ENCODE results near the gene ADAM10.
A peak's percentile ranks its signal among the peaks of the same experiment; 100 is the strongest.
"Not testable (repeated sequence)": the region's sequence is repeated elsewhere in the genome, so short reads cannot be mapped to it uniquely, and the experiment has no call there.

The ADAM10 gene

GRCh38 chr15:58669108-58669507, 80.4 kb downstream of the ADAM10 start:
- no peak for DNase-seq

GRCh38 chr15:58666957-58667356, 82.5 kb downstream of the ADAM10 start:
- no peak for DNase-seq

DNA sequence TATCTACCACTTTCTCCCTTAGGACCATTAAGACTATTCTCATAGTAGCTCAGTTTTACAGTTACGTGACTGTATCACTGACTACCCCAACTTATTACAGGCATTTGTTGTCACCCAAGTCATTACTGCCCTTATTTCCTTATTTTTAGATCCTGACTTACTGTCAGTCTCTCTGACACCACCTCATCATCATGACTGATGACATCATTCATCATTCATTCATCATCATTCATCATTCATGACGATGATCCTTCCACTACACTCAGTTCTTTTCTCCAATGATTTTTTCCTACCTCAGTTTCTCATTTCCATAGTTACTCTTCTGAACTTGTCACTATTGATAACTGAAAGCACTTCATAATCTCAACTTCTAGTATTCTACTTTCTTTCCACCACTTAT, 83.8 kb downstream of the ADAM10 start:
- DNase-seq = no peak

DNA sequence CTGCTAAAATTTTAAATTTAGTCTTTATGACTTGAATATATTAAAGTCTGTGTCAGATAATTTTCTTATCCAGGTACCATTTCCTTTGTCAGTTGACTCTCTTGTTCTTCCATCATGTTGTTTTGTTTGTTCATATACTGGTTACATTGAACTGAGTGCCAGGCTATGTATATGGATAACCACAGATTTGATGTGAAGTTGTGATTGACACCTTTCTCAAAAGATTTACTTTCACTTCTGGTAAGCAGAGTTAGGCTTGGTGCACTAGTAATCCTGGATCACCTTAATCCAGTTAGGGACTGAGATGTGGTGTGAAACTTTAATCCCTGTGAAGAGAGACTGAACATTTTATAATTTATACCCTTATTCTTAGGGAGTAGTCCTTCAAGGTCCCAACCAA, 99.4 kb downstream of the ADAM10 start:
- peak; percentile 89 for DNase-seq

- no peak for DNase-seq
Observed at GRCh38 chr15:58649175-58649574, 100.3 kb downstream of the ADAM10 start.

DNA sequence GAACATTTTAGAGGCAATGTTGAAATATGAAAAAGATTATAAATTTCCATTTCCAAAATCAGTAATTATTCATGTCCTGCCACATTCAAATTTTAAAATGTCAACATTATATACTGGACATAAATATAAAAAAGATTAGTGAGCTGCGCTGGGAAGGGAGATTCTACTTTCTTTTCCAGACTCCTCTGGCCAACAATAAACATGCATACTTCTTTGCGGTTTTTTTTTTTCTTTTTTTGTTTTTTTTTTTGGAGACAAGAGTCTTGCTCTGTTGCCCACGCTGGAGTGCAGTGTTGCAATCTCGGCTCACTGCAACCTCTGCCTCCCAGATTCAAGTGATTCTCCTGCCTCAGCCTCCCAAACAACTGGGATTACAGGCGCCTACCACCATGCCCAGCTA, 105.5 kb downstream of the ADAM10 start:
- no peak for DNase-seq

GRCh38 chr15:58641660-58642059, 107.8 kb downstream of the ADAM10 start:
- DNase-seq = no peak

GRCh38 chr15:58639992-58640391, 109.5 kb downstream of the ADAM10 start:
- DNase-seq = no peak

DNA sequence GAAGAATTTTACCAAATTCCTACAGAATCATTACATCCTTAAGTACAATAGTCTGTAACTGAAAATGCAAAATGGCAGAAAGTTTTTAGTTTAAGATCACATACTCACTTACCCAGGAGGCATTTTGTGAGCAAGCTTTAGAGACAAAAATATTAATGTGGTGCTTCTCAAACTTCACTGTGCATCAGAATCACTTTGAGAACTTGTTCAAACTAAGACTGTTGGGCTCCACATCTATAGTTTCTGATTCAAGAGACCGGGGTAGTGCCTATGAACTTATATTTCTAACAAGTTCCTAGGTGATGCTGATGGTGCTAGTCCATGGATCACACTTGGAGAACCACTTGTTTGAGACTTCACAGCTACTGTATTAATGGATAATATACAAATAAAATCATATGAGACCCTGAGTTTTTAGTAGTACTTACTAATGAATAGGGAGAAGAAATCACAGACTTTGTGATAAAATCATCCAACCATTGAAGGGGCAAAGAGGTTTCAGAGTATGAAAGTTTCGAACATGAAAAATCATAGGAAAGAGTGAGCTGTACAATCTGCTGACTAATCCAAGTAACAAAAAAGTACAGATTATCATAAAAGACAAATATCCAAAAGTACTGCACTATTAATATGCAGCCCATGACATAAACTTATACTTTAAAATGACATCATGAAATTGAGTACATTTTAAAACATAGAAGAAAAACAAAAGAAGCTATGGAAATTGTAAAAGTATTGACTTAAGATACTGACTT, 110.3 kb downstream of the ADAM10 start:
- DNase-seq = no peak

DNA sequence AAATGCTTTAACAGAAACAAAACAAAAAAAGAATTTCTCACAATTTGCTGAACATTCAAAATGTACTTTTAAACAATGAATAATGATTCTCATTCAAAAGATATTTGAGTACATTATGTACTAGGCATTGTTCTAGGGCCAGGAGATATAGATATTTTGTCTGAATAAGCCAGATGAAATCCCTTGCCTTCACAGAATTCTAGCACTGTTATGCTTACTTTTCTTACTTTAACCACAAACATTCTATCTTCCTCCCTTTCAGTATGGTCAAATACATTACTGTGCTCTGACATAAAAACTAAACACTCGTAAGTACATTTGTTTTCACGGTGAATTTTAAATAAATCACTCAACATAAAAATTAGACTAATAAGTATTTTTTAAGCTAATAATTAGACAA, 116.7 kb downstream of the ADAM10 start:
- no peak for DNase-seq

DNA sequence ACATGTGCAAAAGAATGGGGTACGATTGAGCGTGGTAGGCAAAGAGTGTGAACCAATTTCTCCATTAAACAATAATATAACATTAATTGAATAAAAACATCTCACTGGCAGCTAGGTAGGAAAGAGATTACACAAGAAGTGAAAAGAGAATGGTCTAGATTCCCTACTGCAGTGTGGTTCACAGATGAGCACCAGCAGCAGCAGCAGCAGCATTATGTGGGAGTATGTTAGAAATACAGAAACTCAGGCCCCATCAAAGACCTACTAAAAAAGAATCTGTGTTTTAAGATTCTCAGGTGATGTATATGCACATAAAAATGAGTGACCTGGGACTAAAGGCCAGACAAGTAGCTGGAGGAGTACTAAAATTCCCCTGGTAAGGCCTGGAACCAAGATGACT, 118.2 kb downstream of the ADAM10 start:
- no peak for DNase-seq

DNA sequence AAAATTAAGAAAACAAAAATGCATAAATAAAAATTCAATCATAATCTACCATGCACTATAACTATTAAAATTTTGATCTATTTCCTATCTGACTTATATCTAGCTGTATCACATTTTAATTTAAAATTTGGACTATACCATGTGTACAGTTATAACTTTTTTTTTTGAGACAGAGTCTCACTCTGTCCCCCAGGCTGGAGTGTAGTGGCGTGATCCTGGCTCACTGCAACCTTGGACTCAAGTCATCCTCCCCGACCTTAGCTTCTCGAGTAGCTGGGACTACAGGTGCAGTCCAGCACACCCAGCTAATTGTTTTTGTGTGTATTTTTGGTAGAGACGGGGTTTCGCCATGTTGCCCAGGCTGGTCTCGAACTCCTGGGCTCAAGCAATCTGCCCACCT, 119.9 kb downstream of the ADAM10 start:
- DNase-seq = no peak

GRCh38 chr15:58628206-58628947, 121.1 kb downstream of the ADAM10 start:
- no peak for DNase-seq

DNA sequence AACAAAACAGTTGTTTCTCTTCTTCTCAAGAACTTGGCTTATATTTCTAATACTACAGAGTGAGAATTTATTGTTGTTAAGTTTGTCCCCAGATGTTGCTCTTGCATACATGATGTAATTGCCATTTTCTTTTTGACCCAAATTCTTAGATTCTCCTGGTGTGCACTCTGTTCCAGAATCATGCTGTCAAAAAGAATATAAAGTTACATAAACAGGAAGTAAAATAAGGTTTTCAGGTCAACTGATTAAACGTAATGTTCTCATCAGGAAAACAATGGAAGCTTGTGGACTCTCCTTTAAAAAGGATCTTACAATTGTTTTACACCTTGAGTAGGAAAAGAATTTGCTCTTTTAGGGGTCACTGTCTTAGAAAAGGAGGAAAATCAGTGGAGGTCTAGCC, 121.8 kb downstream of the ADAM10 start:
- DNase-seq = no peak

DNA sequence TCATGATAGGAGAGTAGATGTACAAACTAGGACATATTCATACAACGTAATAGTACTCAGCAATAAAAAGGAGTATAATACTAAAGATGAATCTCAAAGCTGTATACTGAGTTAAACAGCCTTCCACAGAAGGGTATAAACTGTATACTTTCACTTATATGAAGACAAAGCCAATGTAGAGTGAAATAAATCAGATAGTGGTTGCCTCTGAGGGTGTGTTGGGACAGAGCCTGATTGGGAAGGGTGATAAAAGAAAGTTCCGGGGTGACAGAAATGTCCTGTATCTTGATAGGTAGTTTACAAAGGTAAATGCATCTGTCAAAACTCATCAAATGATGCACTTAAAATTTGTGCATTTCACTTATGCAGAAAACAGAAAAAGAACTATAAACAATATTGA, 122.5 kb downstream of the ADAM10 start:
- no peak for DNase-seq

- no peak for DNase-seq
Observed at GRCh38 chr15:58626378-58626777, 123.1 kb downstream of the ADAM10 start.

DNA sequence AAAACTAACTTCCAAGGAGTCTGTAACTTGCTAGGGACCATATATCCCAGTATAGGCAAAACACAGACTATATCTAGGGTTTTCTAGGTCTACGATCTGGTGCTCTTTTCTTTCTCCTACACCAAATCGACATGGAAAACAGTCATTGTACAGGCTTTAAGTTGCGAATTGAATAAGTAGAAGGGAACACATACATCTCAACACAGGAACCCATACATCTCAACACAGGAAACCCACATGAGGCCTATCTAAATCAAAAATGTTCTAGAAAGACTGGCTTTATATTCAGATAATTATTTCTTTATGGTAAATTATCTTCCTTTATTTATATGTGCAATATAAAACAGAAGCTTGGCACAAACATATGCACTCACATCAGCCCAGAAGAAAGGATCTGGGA, 126.6 kb downstream of the ADAM10 start:
- no peak for DNase-seq

- not testable (repeated sequence) for DNase-seq
Observed at GRCh38 chr15:58620268-58620667, 129.2 kb downstream of the ADAM10 start.

GRCh38 chr15:58616171-58616570, 133.3 kb downstream of the ADAM10 start:
- no peak for DNase-seq

DNA sequence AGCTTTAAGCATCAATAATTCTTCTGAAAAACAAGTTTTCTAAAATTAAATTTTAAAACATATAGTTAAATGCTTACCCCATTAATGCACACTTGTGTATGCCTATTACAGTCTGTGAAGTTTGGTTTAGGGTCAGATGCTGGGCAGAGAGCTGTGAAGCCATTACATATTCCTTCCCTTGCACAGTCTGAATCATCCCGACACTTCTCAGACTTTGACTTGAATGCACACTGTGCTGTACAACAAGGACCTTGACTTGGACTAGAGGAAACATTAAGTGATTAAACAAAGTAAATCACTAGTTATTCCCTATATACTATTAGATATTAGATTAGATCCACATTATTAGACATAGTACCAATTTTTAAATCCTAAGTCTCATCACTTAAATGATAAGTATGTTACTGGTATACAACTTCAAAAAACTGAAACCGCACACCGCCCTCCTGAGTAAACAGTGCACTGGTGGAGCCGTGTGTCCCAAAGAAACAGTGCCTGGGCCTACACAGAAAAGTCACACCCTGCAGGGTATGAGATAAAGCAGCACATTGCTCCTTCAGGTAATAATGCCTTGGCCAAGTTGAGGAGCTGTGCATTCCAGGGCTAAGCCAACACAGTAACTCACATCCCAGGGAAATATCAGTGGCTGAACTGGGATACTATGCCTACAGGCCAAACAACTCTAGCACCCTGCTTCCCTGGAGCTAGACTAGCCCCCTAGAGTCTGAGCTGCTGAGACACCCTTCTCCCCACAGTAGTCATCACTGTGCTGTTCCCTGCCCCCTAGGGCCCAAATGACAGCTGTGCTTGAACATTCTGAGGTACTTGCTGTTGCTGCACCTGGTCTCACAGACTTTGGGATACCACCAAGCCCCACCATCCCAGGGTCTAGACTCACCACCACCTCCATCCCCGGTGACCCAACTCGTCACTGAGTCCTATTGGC, 137.5 kb downstream of the ADAM10 start:
- no peak for DNase-seq

- no peak for DNase-seq
Observed at GRCh38 chr15:58608711-58609110, 140.8 kb downstream of the ADAM10 start.

DNA sequence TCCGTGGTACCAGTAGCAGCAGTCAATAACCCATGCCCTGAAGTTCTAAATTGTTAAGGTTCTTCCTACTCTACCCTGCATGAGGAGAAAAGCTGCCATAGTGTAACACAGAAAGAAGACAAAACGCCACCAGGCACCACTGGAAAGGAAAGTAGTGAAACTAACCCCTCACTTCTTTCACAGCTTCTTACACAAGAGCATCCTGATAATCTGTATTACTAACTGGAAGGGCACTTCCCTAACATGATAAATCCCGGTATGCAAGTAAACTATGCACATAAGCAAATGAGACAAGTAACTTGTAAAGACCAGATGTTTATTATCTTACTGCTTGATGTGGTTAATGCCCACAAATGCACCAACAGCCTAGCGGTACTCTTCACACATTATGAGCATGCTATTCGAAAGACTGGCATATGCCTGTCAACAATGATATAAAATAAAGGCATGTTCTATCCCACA, 141.3 kb downstream of the ADAM10 start:
- DNase-seq = no peak

- no peak for DNase-seq
Observed at GRCh38 chr15:58606577-58607080, 142.9 kb downstream of the ADAM10 start.

All from NCI-H82 (cell line).